K562 (cell line): ENCODE measurements around the gene MED15. TPM values are rescaled to one million over a fixed set of nuclear protein-coding genes. Genes with fewer than 3 reads are reported as not detected.

ENCODE experiments used
- CEBPG ChIP-seq, 3 experiments: fragments of 200-800 bp in 1 of 3; sonication (Bioruptor generic) in 1 of 3; sonication (generic) in 1 of 3; formaldehyde crosslinking in 1 of 3; IDR thresholded peaks in 2 of 3; conservative IDR thresholded peaks in 1 of 3; 2 replicates each; pipeline versions ENCODE4 v1.6.1 to v1.8.0; 2016 to 2022; ENCODE audit warnings: missing compliant biosample characterization in 2 of 3, missing genetic modification characterization in 2 of 3, mild to moderate bottlenecking in 1 of 3, missing genetic modification reagents in 1 of 3
- MAX ChIP-seq: sonication (generic); formaldehyde crosslinking; IDR thresholded peaks from 2 replicates; pipeline ENCODE4 v1.9.0; 2022; ENCODE audit warnings: mild to moderate bottlenecking, missing genetic modification reagents
- MECOM ChIP-seq: fragments of 250-450 bp; sonication (Bioruptor Pico); IDR thresholded peaks from 2 replicates; pipeline ENCODE4 v1.8.0; 2022; ENCODE audit warnings: inconsistent platforms
- NONO ChIP-seq, 2 experiments: fragments of 200-400 bp in 1 of 2; fragments of 450-650 bp in 1 of 2; formaldehyde crosslinking in 1 of 2; IDR thresholded peaks; 2 replicates each; pipeline ENCODE4 v1.6.1; 2017; ENCODE audit warnings: low read depth in 2 of 2, mild to moderate bottlenecking in 2 of 2, moderate library complexity in 2 of 2, low read length in 1 of 2
- PTTG1 ChIP-seq: fragments of 450-650 bp; IDR thresholded peaks from 2 replicates; pipeline ENCODE4 v1.6.1; 2016; ENCODE audit warnings: low read depth, mild to moderate bottlenecking, missing genetic modification characterization, missing compliant biosample characterization
- PYGO2 ChIP-seq: fragments of 450-650 bp; IDR thresholded peaks from 2 replicates; pipeline ENCODE4 v1.6.1; 2016; ENCODE audit warnings: mild to moderate bottlenecking, missing genetic modification characterization, moderate library complexity, missing compliant biosample characterization
- RBM14 ChIP-seq: fragments of 200-400 bp; formaldehyde crosslinking; IDR thresholded peaks from 2 replicates; pipeline ENCODE4 v1.6.1; 2018; ENCODE audit warnings: low read depth, mild to moderate bottlenecking, low read length, moderate library complexity, borderline replicate concordance; ENCODE audit not compliant: insufficient read depth
- RBM34 ChIP-seq: fragments of 200-400 bp; formaldehyde crosslinking; IDR thresholded peaks from 2 replicates; pipeline ENCODE4 v1.6.1; 2018; ENCODE audit warnings: low read length, borderline replicate concordance; ENCODE audit not compliant: insufficient read depth
- TAF9B ChIP-seq: fragments of 450-650 bp; IDR thresholded peaks from 2 replicates; pipeline ENCODE4 v1.6.1; 2018; ENCODE audit warnings: mild to moderate bottlenecking; ENCODE audit not compliant: partially characterized antibody
- TEAD2 ChIP-seq: fragments of 450-650 bp; IDR thresholded peaks from 2 replicates; pipeline ENCODE4 v1.6.1; 2016; ENCODE audit warnings: missing genetic modification characterization, control low read depth, missing compliant biosample characterization
- U2AF1 ChIP-seq: fragments of 200-400 bp; formaldehyde crosslinking; optimal IDR thresholded peaks from 2 replicates; pipeline ENCODE3; 2017; ENCODE audit warnings: mild to moderate bottlenecking, low read depth, low read length, moderate library complexity
- UBTF ChIP-seq, 2 experiments: IDR thresholded peaks; 2 replicates each; pipeline ENCODE4 v1.6.1; 2012; ENCODE audit warnings: improper control_type of control experiment in 2 of 2, low read depth in 2 of 2, low read length in 2 of 2, borderline replicate concordance in 1 of 2
- VEZF1 ChIP-seq: fragments of 200-800 bp; sonication (Bioruptor generic); IDR thresholded peaks from 2 replicates; pipeline ENCODE4 v1.6.1; 2017; ENCODE audit warnings: missing genetic modification characterization, missing compliant biosample characterization
- ZBTB26 ChIP-seq: fragments of 450-650 bp; formaldehyde crosslinking; IDR thresholded peaks from 2 replicates; pipeline ENCODE4 v1.4.0; 2022; ENCODE audit warnings: missing genetic modification characterization
- ZHX1 ChIP-seq: fragments of 150-350 bp; conservative IDR thresholded peaks from 2 replicates; pipeline ENCODE4 v1.6.1; 2014; ENCODE audit warnings: low read length
- ZNF253 ChIP-seq: fragments of 250-450 bp; sonication (Bioruptor Pico); conservative IDR thresholded peaks from 2 replicates; pipeline ENCODE4 v1.6.1; 2021; ENCODE audit warnings: mild to moderate bottlenecking
- ZNF717 ChIP-seq: fragments of 250-450 bp; sonication (Bioruptor Pico); IDR thresholded peaks from 2 replicates; pipeline ENCODE4 v1.5.0; 2021
- ZNF785 ChIP-seq: fragments of 250-450 bp; sonication (Bioruptor Pico); IDR thresholded peaks from 2 replicates; pipeline ENCODE4 v1.4.0; 2020; ENCODE audit warnings: mild to moderate bottlenecking
- polyA plus RNA-seq, 8 experiments: library from polyadenylated mRNA; depleted of rRNA in 4 of 8; stranded (reverse) in 5 of 8; unstranded in 3 of 8; fragments of >200 nt; fragmentation: Nextera tagmentation in 2 of 8; fragmentation: Illumina TruSeq in 1 of 8; extraction: Ambion mirVana in 2 of 8; extraction: Trizol in 1 of 8; gene quantifications; 2 replicates each; pipeline versions ENCODE4 v1.2.1 to v1.2.3, GENCODE V29; 2011 to 2014; ENCODE audit warnings: inconsistent platforms in 1 of 8, missing spikeins in 1 of 8
- total RNA-seq, 7 experiments: library from RNA; depleted of rRNA in 6 of 7; stranded (reverse); fragments of >200 nt in 6 of 7; fragmentation: Illumina TruSeq in 2 of 7; extraction: Trizol in 2 of 7; gene quantifications; 2 replicates each; pipeline versions ENCODE4 v1.2.1 to v1.2.3, GENCODE V29; 2011 to 2021; ENCODE audit warnings: low replicate concordance in 1 of 7

MED15 gene
- total and polyA plus RNA-seq, 9 of the 15 experiments (the other 6 are each of a cell fraction or from before 2014, with no cell fraction given): 4.0 to 271 (median 60.1) TPM

GRCh38 chr22:20588092-20588842 lies 80.9 kb downstream of the MED15 start (continued):
- TF ChIP-seq VEZF1: no peak
- no peak; the same call in 1 of the 2 replicates for TF ChIP-seq ZNF717 (CRISPR knock-in tag)
- TF ChIP-seq UBTF (IDR thresholded peaks at IDR 0.05; ENCODE audit: borderline replicate concordance in 1 of 2, low read depth in 2 of 2, low read length in 2 of 2): peak in 1 of 2 experiments; percentile 28; a peak in 1 of 4 replicates
- no peak for TF ChIP-seq ZNF785
- no peak for TF ChIP-seq U2AF1
- no peak for TF ChIP-seq NONO (IDR thresholded peaks at IDR 0.05; ENCODE audit: low read depth in 2 of 2, low read length in 1 of 2)
- no peak for TF ChIP-seq TAF9B
- TF ChIP-seq TEAD2 (tag): no peak
- TF ChIP-seq ZHX1: peak; percentile 7; the same call in 1 of the 2 replicates
- TF ChIP-seq CEBPG (CRISPR knock-in tag; IDR thresholded peaks at IDR 0.05): 0 out of 2 replicates have a peak, but pooled peaks have one; percentile 16
- TF ChIP-seq CEBPG (tag; conservative IDR thresholded peaks at IDR 0.05 in 1 of 2, IDR thresholded peaks at IDR 0.05 in 1 of 2): no peak
- no peak for TF ChIP-seq PTTG1 (tag)
- TF ChIP-seq PYGO2 (tag): no peak
- peak; percentile 37; the same call in 1 of the 2 replicates for TF ChIP-seq MAX (CRISPR knock-in tag)
- TF ChIP-seq RBM14: no peak
- TF ChIP-seq MECOM (CRISPR knock-in tag): no peak
- TF ChIP-seq ZBTB26 (CRISPR knock-in tag): peak; percentile 38; the same call in 1 of the 2 replicates
- TF ChIP-seq RBM34: no peak
- TF ChIP-seq ZNF253 (CRISPR knock-in tag): no peak
